GM19452 (cell line): Measurements from ENCODE around the gene ACOX2.

Experiments
- ATAC-seq: cut with Tn5 transposase; IDR thresholded peaks from one replicate; pipeline ENCODE4 v1.9.1; 2021; ENCODE audit not compliant: unreplicated experiment

The ACOX2 gene

GRCh38 chr3:58536501-58537411 lies at the start of gene ACOX2:
TSS of gene ACOX2 (minus strand) at chr3:58537190. CDS start at chr3:58535106, 2,084 bp downstream.
- ATAC-seq: no peak

GRCh38 chr3:58585994-58586393 lies 49.0 kb upstream of the ACOX2 start:
- peak; percentile 10 for ATAC-seq

GRCh38 chr3:58585005-58585786 lies 48.2 kb upstream of the ACOX2 start:
- peak; percentile 95 for ATAC-seq

GRCh38 chr3:58584690-58585004 lies 47.7 kb upstream of the ACOX2 start:
- ATAC-seq: no peak

GRCh38 chr3:58581328-58582091 lies 44.5 kb upstream of the ACOX2 start:
- no peak for ATAC-seq

- ATAC-seq: no peak
Observed at GRCh38 chr3:58580826-58581327, 43.9 kb upstream of the ACOX2 start.

GRCh38 chr3:58578873-58579272 lies 41.9 kb upstream of the ACOX2 start:
- ATAC-seq: no peak

- ATAC-seq: no peak
Observed at GRCh38 chr3:58577269-58577821, 40.4 kb upstream of the ACOX2 start, which contains the start of gene FAM107A. TSS of gene FAM107A (minus strand) at chr3:58577391. CDS start at chr3:58569860, 7,531 bp downstream.

- ATAC-seq: no peak
Observed at GRCh38 chr3:58576716-58577115, 39.7 kb upstream of the ACOX2 start.

- no peak for ATAC-seq
Observed at GRCh38 chr3:58575971-58576652, 39.1 kb upstream of the ACOX2 start.

- no peak for ATAC-seq
Observed at GRCh38 chr3:58574682-58575081, 37.7 kb upstream of the ACOX2 start.

- ATAC-seq: no peak
Observed at GRCh38 chr3:58574106-58574505, 37.1 kb upstream of the ACOX2 start.

- ATAC-seq: no peak
Observed at GRCh38 chr3:58573640-58574039, 36.6 kb upstream of the ACOX2 start.

- no peak for ATAC-seq
Observed at GRCh38 chr3:58572634-58573230, 35.7 kb upstream of the ACOX2 start.

- no peak for ATAC-seq
Observed at GRCh38 chr3:58572013-58572633, 35.1 kb upstream of the ACOX2 start.

- no peak for ATAC-seq
Observed at GRCh38 chr3:58570851-58571250, 33.9 kb upstream of the ACOX2 start.

GRCh38 chr3:58569287-58570001 lies 32.5 kb upstream of the ACOX2 start:
- no peak for ATAC-seq

- no peak for ATAC-seq
Observed at GRCh38 chr3:58568572-58569286, 31.7 kb upstream of the ACOX2 start.
